C4-2B (cell line): ENCODE data around the gene TNFAIP6.

Experiments
- CTCF ChIP-seq: fragments of 450-650 bp; conservative IDR thresholded peaks from 2 replicates; pipeline ENCODE4 v1.5.1; 2017; ENCODE audit warnings: mild to moderate bottlenecking
- ZFX ChIP-seq: fragments of 450-650 bp; IDR thresholded peaks from 2 replicates; pipeline ENCODE4 v1.6.1; 2017

GRCh38 chr2:151399981-151400380 lies 42.6 kb downstream of the TNFAIP6 start:
- TF ChIP-seq CTCF = no peak
- no peak for TF ChIP-seq ZFX
